GM23338 (cell line): ENCODE measurements around the gene FAM222A. TPM values are rescaled to one million over a fixed set of nuclear protein-coding genes. Genes with fewer than 3 reads are reported as not detected.

ENCODE experiments used
- ATAC-seq: fragments of 200-7000 bp; cut with Tn5 transposase; 3 replicates; pipeline ENCODE4 v1.9.1; 2020
- DNase-seq: peaks from one replicate; pipeline ENCODE4 v3.0.0-alpha.2; 2015; ENCODE audit warnings: low spot score
- H2AFZ ChIP-seq: fragments of 200-600 bp; sonication (generic); 2 replicates; pipeline ENCODE4 v1.8.0; 2016; ENCODE audit warnings: antibody characterized with exemption, mild to moderate bottlenecking, moderate library complexity
- H3F3A ChIP-seq: fragments of 200-600 bp; sonication (generic); replicated peaks from 2 replicates; pipeline ENCODE4 v1.8.0; 2017; ENCODE audit warnings: antibody characterized with exemption, mixed run types, low read depth
- H3K27ac ChIP-seq: fragments of 200-600 bp; sonication (generic); 2 replicates; pipeline ENCODE4 v1.6.1; 2016; ENCODE audit warnings: low read depth
- H3K27me3 ChIP-seq: fragments of 200-600 bp; sonication (generic); 2 replicates; pipeline ENCODE4 v1.8.0; 2016; ENCODE audit warnings: mild to moderate bottlenecking, mixed run types, moderate library complexity; ENCODE audit not compliant: insufficient read depth
- H3K36me3 ChIP-seq: fragments of 200-600 bp; sonication (generic); 2 replicates; pipeline ENCODE4 v1.8.0; 2016; ENCODE audit warnings: mild to moderate bottlenecking; ENCODE audit not compliant: insufficient read depth
- H3K4me1 ChIP-seq: fragments of 200-600 bp; sonication (generic); 2 replicates; pipeline ENCODE4 v1.8.0; 2016; ENCODE audit warnings: mild to moderate bottlenecking, moderate library complexity; ENCODE audit not compliant: insufficient read depth
- H3K4me2 ChIP-seq: fragments of 200-600 bp; sonication (generic); 2 replicates; pipeline ENCODE4 v1.7.1; 2017; ENCODE audit warnings: mixed run types
- H3K4me3 ChIP-seq: fragments of 200-600 bp; sonication (generic); 2 replicates; pipeline ENCODE4 v1.6.1; 2016; ENCODE audit warnings: mixed run types
- H3K79me2 ChIP-seq: fragments of 200-600 bp; sonication (generic); replicated peaks from 2 replicates; pipeline ENCODE4 v1.8.0; 2017; ENCODE audit warnings: mild to moderate bottlenecking; ENCODE audit not compliant: insufficient read depth
- H3K9me2 ChIP-seq: fragments of 200-600 bp; sonication (generic); 2 replicates; pipeline ENCODE4 v1.8.0; 2017; ENCODE audit not compliant: insufficient read depth
- H4K20me1 ChIP-seq: fragments of 200-600 bp; sonication (generic); replicated peaks from 2 replicates; pipeline ENCODE4 v1.8.0; 2017; ENCODE audit warnings: mild to moderate bottlenecking; ENCODE audit not compliant: insufficient read depth
- H3K27ac Mint-ChIP-seq: 2 replicates; pipeline ENCODE4 v1.8.0; 2020; ENCODE audit warnings: inconsistent platforms, mild to moderate bottlenecking, moderate library complexity, mixed read lengths
- H3K27me3 Mint-ChIP-seq: 3 replicates; pipeline ENCODE4 v1.8.0; 2022; ENCODE audit warnings: low read depth, mild to moderate bottlenecking, moderate library complexity, mixed read lengths, inconsistent platforms; ENCODE audit not compliant: insufficient read depth, poor library complexity
- H3K36me3 Mint-ChIP-seq: 3 replicates; pipeline ENCODE4 v1.8.0; 2021; ENCODE audit warnings: low read depth, mild to moderate bottlenecking, inconsistent platforms, moderate library complexity, mixed read lengths
- H3K4me1 Mint-ChIP-seq: 3 replicates; pipeline ENCODE4 v1.8.0; 2020; ENCODE audit warnings: mild to moderate bottlenecking, inconsistent platforms, mixed read lengths
- H3K4me3 Mint-ChIP-seq: 3 replicates; pipeline ENCODE4 v1.8.0; 2021; ENCODE audit warnings: moderate library complexity, mild to moderate bottlenecking, inconsistent platforms, mixed read lengths
- H3K9me3 Mint-ChIP-seq: 3 replicates; pipeline ENCODE4 v1.8.0; 2020; ENCODE audit warnings: moderate library complexity, mild to moderate bottlenecking, inconsistent platforms, mixed read lengths
- JUNB ChIP-seq: IDR thresholded peaks from one replicate; pipeline ENCODE4 v1.6.1; 2016; ENCODE audit warnings: antibody characterized with exemption; ENCODE audit not compliant: unreplicated experiment
- ZNF331 ChIP-seq: fragments of 250-450 bp; sonication (Bioruptor Pico); IDR thresholded peaks from 2 replicates; pipeline ENCODE4 v1.5.0; 2020; ENCODE audit warnings: low read depth, mild to moderate bottlenecking, moderate library complexity
- polyA plus RNA-seq: library from polyadenylated mRNA; unstranded; fragments of >200 nt; fragmentation: Nextera tagmentation; extraction: Ambion mirVana; gene quantifications from 2 replicates; pipeline ENCODE4 v1.2.1, GENCODE V29; 2016
- total RNA-seq: library from RNA; depleted of rRNA; stranded (reverse); fragments of >200 nt; shearing (Covaris generic); gene quantifications from 2 replicates; pipeline ENCODE4 v1.2.3, GENCODE V29; 2014
- TF ChIP-seq, protein P1 (sequence below): IDR thresholded peaks from 2 replicates; pipeline ENCODE4 v1.6.1; 2016; ENCODE audit warnings: antibody characterized with exemption
- TF ChIP-seq, protein P2 (sequence below): IDR thresholded peaks from one replicate; pipeline ENCODE4 v1.6.1; 2018; ENCODE audit warnings: antibody characterized with exemption; ENCODE audit not compliant: unreplicated experiment

FAM222A gene
- total and polyA plus RNA-seq, 2 experiments from 2014 or later: 0.78 to 2.1 TPM

DNA sequence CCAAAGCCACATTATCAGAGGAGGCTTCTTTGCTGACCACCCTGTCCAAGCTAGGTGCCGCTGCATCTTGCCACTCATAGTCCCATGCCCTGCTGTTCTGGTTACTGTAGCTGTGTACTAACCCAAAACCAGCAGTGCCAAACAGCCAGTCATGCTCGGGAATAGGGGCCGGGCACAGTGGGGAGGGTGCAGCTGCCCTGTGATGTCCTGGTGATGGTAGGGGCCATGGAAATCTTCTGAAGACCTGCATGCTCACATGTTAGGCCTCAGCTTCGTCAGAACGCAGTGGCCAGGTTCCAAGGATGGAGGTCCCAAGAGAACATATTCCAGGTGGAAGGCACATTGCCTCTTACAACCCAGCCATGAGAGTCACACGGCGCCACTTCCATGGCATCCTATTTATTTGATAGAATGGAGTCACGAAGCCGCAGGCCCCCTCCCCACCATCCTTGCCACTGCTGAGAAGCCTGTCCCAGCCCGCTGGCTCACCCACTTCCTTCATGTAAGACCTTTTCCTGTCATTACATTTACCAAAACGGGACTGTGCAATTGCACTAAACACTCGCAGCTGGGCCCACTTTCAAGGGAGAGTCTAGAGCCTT is 48.5 kb downstream of the FAM222A start (continued):
- TF ChIP-seq, protein P1, sequence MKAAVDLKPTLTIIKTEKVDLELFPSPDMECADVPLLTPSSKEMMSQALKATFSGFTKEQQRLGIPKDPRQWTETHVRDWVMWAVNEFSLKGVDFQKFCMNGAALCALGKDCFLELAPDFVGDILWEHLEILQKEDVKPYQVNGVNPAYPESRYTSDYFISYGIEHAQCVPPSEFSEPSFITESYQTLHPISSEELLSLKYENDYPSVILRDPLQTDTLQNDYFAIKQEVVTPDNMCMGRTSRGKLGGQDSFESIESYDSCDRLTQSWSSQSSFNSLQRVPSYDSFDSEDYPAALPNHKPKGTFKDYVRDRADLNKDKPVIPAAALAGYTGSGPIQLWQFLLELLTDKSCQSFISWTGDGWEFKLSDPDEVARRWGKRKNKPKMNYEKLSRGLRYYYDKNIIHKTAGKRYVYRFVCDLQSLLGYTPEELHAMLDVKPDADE: no peak
- TF ChIP-seq, protein P2, sequence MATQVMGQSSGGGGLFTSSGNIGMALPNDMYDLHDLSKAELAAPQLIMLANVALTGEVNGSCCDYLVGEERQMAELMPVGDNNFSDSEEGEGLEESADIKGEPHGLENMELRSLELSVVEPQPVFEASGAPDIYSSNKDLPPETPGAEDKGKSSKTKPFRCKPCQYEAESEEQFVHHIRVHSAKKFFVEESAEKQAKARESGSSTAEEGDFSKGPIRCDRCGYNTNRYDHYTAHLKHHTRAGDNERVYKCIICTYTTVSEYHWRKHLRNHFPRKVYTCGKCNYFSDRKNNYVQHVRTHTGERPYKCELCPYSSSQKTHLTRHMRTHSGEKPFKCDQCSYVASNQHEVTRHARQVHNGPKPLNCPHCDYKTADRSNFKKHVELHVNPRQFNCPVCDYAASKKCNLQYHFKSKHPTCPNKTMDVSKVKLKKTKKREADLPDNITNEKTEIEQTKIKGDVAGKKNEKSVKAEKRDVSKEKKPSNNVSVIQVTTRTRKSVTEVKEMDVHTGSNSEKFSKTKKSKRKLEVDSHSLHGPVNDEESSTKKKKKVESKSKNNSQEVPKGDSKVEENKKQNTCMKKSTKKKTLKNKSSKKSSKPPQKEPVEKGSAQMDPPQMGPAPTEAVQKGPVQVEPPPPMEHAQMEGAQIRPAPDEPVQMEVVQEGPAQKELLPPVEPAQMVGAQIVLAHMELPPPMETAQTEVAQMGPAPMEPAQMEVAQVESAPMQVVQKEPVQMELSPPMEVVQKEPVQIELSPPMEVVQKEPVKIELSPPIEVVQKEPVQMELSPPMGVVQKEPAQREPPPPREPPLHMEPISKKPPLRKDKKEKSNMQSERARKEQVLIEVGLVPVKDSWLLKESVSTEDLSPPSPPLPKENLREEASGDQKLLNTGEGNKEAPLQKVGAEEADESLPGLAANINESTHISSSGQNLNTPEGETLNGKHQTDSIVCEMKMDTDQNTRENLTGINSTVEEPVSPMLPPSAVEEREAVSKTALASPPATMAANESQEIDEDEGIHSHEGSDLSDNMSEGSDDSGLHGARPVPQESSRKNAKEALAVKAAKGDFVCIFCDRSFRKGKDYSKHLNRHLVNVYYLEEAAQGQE: no peak
- TF ChIP-seq JUNB: no peak

DNA sequence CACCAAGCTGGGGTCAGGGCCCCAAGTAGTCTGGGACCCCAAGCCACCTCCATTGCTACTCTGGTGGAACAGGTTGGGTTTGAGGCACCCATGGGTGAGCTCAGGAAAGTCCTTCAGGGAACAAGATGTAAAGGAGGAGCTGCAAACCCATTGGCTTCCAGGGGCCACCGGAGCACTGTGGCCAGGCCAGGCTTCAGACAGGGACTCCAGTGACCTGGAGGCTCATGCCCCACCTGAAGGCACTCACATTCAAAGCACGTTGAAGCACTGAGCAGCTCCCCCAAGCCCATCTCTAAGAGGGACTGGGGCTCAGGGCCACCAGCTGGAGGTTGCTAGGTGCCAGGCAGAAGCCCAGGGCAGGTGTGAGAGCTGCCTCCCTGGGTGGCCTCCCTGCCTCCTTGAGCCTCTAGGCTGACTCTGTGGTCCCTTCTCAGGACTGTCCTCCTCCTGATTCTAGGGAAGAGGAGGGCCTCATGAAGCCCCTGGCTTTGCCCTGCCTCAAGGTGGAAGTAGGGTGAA is 49.1 kb downstream of the FAM222A start:
- Histone ChIP-seq H3K27ac (no peak overlapping the region), H2AFZ (no peak overlapping the region), H3K4me2 (no peak overlapping the region), H3K9me2 (no peaks in the 10 kb centered on the region), H3K79me2 (no peaks in the 10 kb centered on the region), H3K27me3 (no peaks in the 10 kb centered on the region), H3K4me3 (no peak overlapping the region), H4K20me1 (no peaks in the 10 kb centered on the region), H3K4me1 (peaks cover 7% of the 10 kb centered on the region; the same call in 1 of the 2 replicates), H3F3A (no peaks in the 10 kb centered on the region), H3K36me3 (no peaks in the 10 kb centered on the region)
- Mint-ChIP-seq H3K4me1 (peaks cover 20% of the 10 kb centered on the region), H3K36me3 (no peaks in the 10 kb centered on the region; the same call in 2 of the 3 replicates), H3K4me3 (no peak overlapping the region), H3K27me3 (peaks cover 15% of the 10 kb centered on the region), H3K9me3 (no peaks in the 10 kb centered on the region; the same call in 2 of the 3 replicates), H3K27ac (no peak overlapping the region)
- ATAC-seq (no peak), DNase-seq (no peak)
- TF ChIP-seq ZNF331 (CRISPR knock-in tag): no peak

DNA sequence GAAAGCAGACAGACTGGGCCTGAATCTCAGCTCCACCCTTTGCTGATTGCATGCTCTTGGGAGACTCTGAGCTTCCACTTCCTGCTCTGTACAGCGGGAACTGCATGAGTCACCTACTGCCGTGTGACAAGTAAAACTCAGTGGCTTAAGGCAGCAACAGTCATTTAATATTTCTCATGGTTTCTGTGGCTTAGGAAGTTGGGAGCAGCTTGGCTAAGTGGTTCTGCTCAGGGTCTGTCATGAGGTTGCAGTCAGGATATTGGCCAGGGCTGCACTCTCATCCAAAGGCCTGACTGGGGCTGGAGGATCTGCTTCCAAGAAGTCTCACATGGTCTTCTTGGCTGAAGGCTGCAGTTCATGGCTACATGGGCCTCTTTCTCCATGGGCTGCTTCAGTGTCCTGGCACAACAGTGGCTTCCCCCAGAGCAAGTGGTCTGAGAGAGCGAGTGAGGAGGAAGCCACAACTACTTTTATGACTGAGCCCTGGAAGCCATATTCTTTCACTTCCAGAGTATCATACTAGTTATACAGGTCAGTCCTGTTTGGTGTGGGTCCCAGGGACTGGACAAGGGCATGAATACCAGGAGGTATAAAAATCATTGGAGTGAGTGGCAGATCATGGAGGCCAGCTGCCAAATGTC is 49.7 kb downstream of the FAM222A start:
- no peak overlapping the region for H3K4me2 ChIP-seq

More for the DNA sequence above, 49.7 kb downstream of the FAM222A start:
- Mint-ChIP-seq H3K27ac (no peak overlapping the region), H3K9me3 (no peaks in the 10 kb centered on the region; the same call in 2 of the 3 replicates), H3K36me3 (no peaks in the 10 kb centered on the region; the same call in 2 of the 3 replicates), H3K27me3 (peaks cover 15% of the 10 kb centered on the region), H3K4me1 (peaks cover 16% of the 10 kb centered on the region), H3K4me3 (no peak overlapping the region)
- Histone ChIP-seq H3K27ac (no peak overlapping the region), H3F3A (no peaks in the 10 kb centered on the region), H3K9me2 (no peaks in the 10 kb centered on the region), H3K27me3 (no peaks in the 10 kb centered on the region), H3K79me2 (no peaks in the 10 kb centered on the region), H3K4me1 (peaks cover 7% of the 10 kb centered on the region; the same call in 1 of the 2 replicates), H4K20me1 (no peaks in the 10 kb centered on the region), H3K4me3 (no peak overlapping the region), H3K36me3 (no peaks in the 10 kb centered on the region), H2AFZ (no peak overlapping the region)
- no peak for TF ChIP-seq ZNF331 (CRISPR knock-in tag)
- DNase-seq: no peak
- no peak for ATAC-seq
